Measurements from ENCODE around the gene GCNT1.

GCNT1 gene

GRCh38 chr9:76415154-76415553, 43.8 kb upstream of the GCNT1 start:
- no peak overlapping the region for H2BK5ac ChIP-seq (ENCODE audit: low read length)
- no peak for DNase-seq (ENCODE audit: low spot score)
- no peak overlapping the region for H2BK12ac ChIP-seq (ENCODE audit: low read length)
- H2AK5ac ChIP-seq (ENCODE audit: low read depth, low read length), result no peak overlapping the region
- no peak overlapping the region for H4K8ac ChIP-seq (ENCODE audit: low read depth, low read length)
- H3K27ac ChIP-seq (replicated peaks; ENCODE audit: low read length), result no peak overlapping the region
- no peak overlapping the region for H2AFZ ChIP-seq (ENCODE audit: low read length)
- no CpG with 5 or more reads among the region's 2 CpGs for WGBS, 2 donors (ENCODE audit: extremely low coverage in 2 of 2, insufficient read length in 2 of 2, insufficient replicate concordance in 1 of 2)
- no peaks in the 10 kb centered on the region for H3K27me3 ChIP-seq (ENCODE audit: control insufficient read depth in 3 of 3, insufficient read depth in 3 of 3, low read depth in 1 of 3, low read length in 3 of 3)
- H3K4me3 ChIP-seq (ENCODE audit: low read length in 2 of 2), result no peak overlapping the region
- H3K36me3 ChIP-seq (replicated peaks in 1 of 2; ENCODE audit: control insufficient read depth in 2 of 2, insufficient read depth in 2 of 2, low read length in 2 of 2), result no peaks in the 10 kb centered on the region
- no peak overlapping the region for H3K23ac ChIP-seq (ENCODE audit: low read depth, low read length, poor library complexity)
- no peak overlapping the region for H3K9ac ChIP-seq (ENCODE audit: low read depth, low read length, poor library complexity)
- no peak overlapping the region for H2BK15ac ChIP-seq (ENCODE audit: low read length)
- no peak overlapping the region for H3K18ac ChIP-seq (ENCODE audit: low read length)
- H2BK120ac ChIP-seq (ENCODE audit: low read depth, low read length), result no peak overlapping the region
- no peaks in the 10 kb centered on the region for H3K79me1 ChIP-seq (ENCODE audit: low read depth, low read length)
- H3K14ac ChIP-seq (ENCODE audit: low read length), result no peak overlapping the region
- H3K4me2 ChIP-seq (ENCODE audit: insufficient read depth, low read length, poor library complexity, severe bottlenecking), result no peak overlapping the region
- H3K4ac ChIP-seq (ENCODE audit: low read length), result no peak overlapping the region
- H3K9me3 ChIP-seq (replicated peaks in 1 of 2; ENCODE audit: control insufficient read depth in 2 of 2, insufficient read depth in 1 of 2, low read depth in 1 of 2, low read length in 2 of 2), result peaks cover 0 to 18% of the 10 kb centered on the region in 2 donors
- no peaks in the 10 kb centered on the region for H3K4me1 ChIP-seq (ENCODE audit: control insufficient read depth in 2 of 2, insufficient read depth in 1 of 2, low read depth in 1 of 2, low read length in 2 of 2)
- no peak overlapping the region for H4K91ac ChIP-seq (ENCODE audit: low read depth, low read length, poor library complexity)

- Histone ChIP-seq H2BK15ac (ENCODE audit: low read length) (no peak overlapping the region), H3K14ac (ENCODE audit: low read length) (no peak overlapping the region), H3K4me1 (ENCODE audit: control insufficient read depth in 2 of 2, insufficient read depth in 1 of 2, low read depth in 1 of 2, low read length in 2 of 2) (no peaks in the 10 kb centered on the region), H3K23ac (ENCODE audit: low read depth, low read length, poor library complexity) (no peak overlapping the region), H2AK5ac (ENCODE audit: low read depth, low read length) (no peak overlapping the region), H2BK5ac (ENCODE audit: low read length) (no peak overlapping the region), H2BK12ac (ENCODE audit: low read length) (no peak overlapping the region), H3K9me3 (replicated peaks in 1 of 2; ENCODE audit: control insufficient read depth in 2 of 2, insufficient read depth in 1 of 2, low read depth in 1 of 2, low read length in 2 of 2) (peaks cover 0 to 18% of the 10 kb centered on the region in 2 donors), H3K9ac (ENCODE audit: low read depth, low read length, poor library complexity) (no peak overlapping the region), H4K8ac (ENCODE audit: low read depth, low read length) (no peak overlapping the region), H3K27ac (replicated peaks; ENCODE audit: low read length) (no peak overlapping the region), H2BK120ac (ENCODE audit: low read depth, low read length) (no peak overlapping the region), H2AFZ (ENCODE audit: low read length) (no peak overlapping the region), H3K4me2 (ENCODE audit: insufficient read depth, low read length, poor library complexity, severe bottlenecking) (no peak overlapping the region), H3K4ac (ENCODE audit: low read length) (no peak overlapping the region), H3K4me3 (ENCODE audit: low read length in 2 of 2) (no peak overlapping the region), H3K79me1 (ENCODE audit: low read depth, low read length) (no peaks in the 10 kb centered on the region), H4K91ac (ENCODE audit: low read depth, low read length, poor library complexity) (no peak overlapping the region), H3K36me3 (replicated peaks in 1 of 2; ENCODE audit: control insufficient read depth in 2 of 2, insufficient read depth in 2 of 2, low read length in 2 of 2) (no peaks in the 10 kb centered on the region), H3K27me3 (ENCODE audit: control insufficient read depth in 3 of 3, insufficient read depth in 3 of 3, low read depth in 1 of 3, low read length in 3 of 3) (no peaks in the 10 kb centered on the region), H3K18ac (ENCODE audit: low read length) (no peak overlapping the region)
- no peak for DNase-seq (ENCODE audit: low spot score)
Measured at GRCh38 chr9:76415731-76416130, 43.3 kb upstream of the GCNT1 start.

GRCh38 chr9:76417394-76417793, 41.6 kb upstream of the GCNT1 start:
- Histone ChIP-seq H2AFZ (ENCODE audit: low read length) (no peak overlapping the region), H3K4ac (ENCODE audit: low read length) (no peak overlapping the region), H3K4me1 (ENCODE audit: control insufficient read depth in 2 of 2, insufficient read depth in 1 of 2, low read depth in 1 of 2, low read length in 2 of 2) (no peaks in the 10 kb centered on the region), H3K14ac (ENCODE audit: low read length) (no peak overlapping the region), H3K9ac (ENCODE audit: low read depth, low read length, poor library complexity) (no peak overlapping the region), H3K9me3 (replicated peaks in 1 of 2; ENCODE audit: control insufficient read depth in 2 of 2, insufficient read depth in 1 of 2, low read depth in 1 of 2, low read length in 2 of 2) (peaks cover 0 to 18% of the 10 kb centered on the region in 2 donors), H3K36me3 (replicated peaks in 1 of 2; ENCODE audit: control insufficient read depth in 2 of 2, insufficient read depth in 2 of 2, low read length in 2 of 2) (no peaks in the 10 kb centered on the region), H3K18ac (ENCODE audit: low read length) (no peak overlapping the region), H3K27me3 (ENCODE audit: control insufficient read depth in 3 of 3, insufficient read depth in 3 of 3, low read depth in 1 of 3, low read length in 3 of 3) (no peaks in the 10 kb centered on the region), H3K79me1 (ENCODE audit: low read depth, low read length) (no peaks in the 10 kb centered on the region), H3K23ac (ENCODE audit: low read depth, low read length, poor library complexity) (no peak overlapping the region), H2BK120ac (ENCODE audit: low read depth, low read length) (no peak overlapping the region), H4K91ac (ENCODE audit: low read depth, low read length, poor library complexity) (no peak overlapping the region), H3K27ac (replicated peaks; ENCODE audit: low read length) (no peak overlapping the region), H4K8ac (ENCODE audit: low read depth, low read length) (no peak overlapping the region), H2BK15ac (ENCODE audit: low read length) (no peak overlapping the region), H3K4me3 (ENCODE audit: low read length in 2 of 2) (no peak overlapping the region), H2BK12ac (ENCODE audit: low read length) (no peak overlapping the region), H2BK5ac (ENCODE audit: low read length) (no peak overlapping the region), H2AK5ac (ENCODE audit: low read depth, low read length) (no peak overlapping the region), H3K4me2 (ENCODE audit: insufficient read depth, low read length, poor library complexity, severe bottlenecking) (no peak overlapping the region)
- WGBS, 2 donors (ENCODE audit: extremely low coverage in 2 of 2, insufficient read length in 2 of 2, insufficient replicate concordance in 1 of 2), result no CpG with 5 or more reads among the region's 1 CpG
- DNase-seq (ENCODE audit: low spot score), result no peak

GRCh38 chr9:76419782-76420380, 39.1 kb upstream of the GCNT1 start:
- Histone ChIP-seq H3K9me3 (replicated peaks in 1 of 2; ENCODE audit: control insufficient read depth in 2 of 2, insufficient read depth in 1 of 2, low read depth in 1 of 2, low read length in 2 of 2) (peaks cover 0 to 3% of the 10 kb centered on the region in 2 donors), H3K36me3 (replicated peaks in 1 of 2; ENCODE audit: control insufficient read depth in 2 of 2, insufficient read depth in 2 of 2, low read length in 2 of 2) (no peaks in the 10 kb centered on the region), H2AK5ac (ENCODE audit: low read depth, low read length) (no peak overlapping the region), H2BK15ac (ENCODE audit: low read length) (no peak overlapping the region), H2AFZ (ENCODE audit: low read length) (no peak overlapping the region), H3K18ac (ENCODE audit: low read length) (no peak overlapping the region), H3K4me2 (ENCODE audit: insufficient read depth, low read length, poor library complexity, severe bottlenecking) (no peak overlapping the region), H4K91ac (ENCODE audit: low read depth, low read length, poor library complexity) (no peak overlapping the region), H4K8ac (ENCODE audit: low read depth, low read length) (no peak overlapping the region), H3K4me3 (ENCODE audit: low read length in 2 of 2) (no peak overlapping the region), H2BK12ac (ENCODE audit: low read length) (no peak overlapping the region), H3K14ac (ENCODE audit: low read length) (no peak overlapping the region), H3K4me1 (ENCODE audit: control insufficient read depth in 2 of 2, insufficient read depth in 1 of 2, low read depth in 1 of 2, low read length in 2 of 2) (no peaks in the 10 kb centered on the region), H2BK5ac (ENCODE audit: low read length) (no peak overlapping the region), H3K27ac (replicated peaks; ENCODE audit: low read length) (no peak overlapping the region), H3K79me1 (ENCODE audit: low read depth, low read length) (no peaks in the 10 kb centered on the region), H3K27me3 (ENCODE audit: control insufficient read depth in 3 of 3, insufficient read depth in 3 of 3, low read depth in 1 of 3, low read length in 3 of 3) (no peaks in the 10 kb centered on the region), H3K4ac (ENCODE audit: low read length) (no peak overlapping the region), H2BK120ac (ENCODE audit: low read depth, low read length) (no peak overlapping the region), H3K23ac (ENCODE audit: low read depth, low read length, poor library complexity) (no peak overlapping the region), H3K9ac (ENCODE audit: low read depth, low read length, poor library complexity) (no peak overlapping the region)
- no CpG with 5 or more reads among the region's 2 CpGs for WGBS, 2 donors (ENCODE audit: extremely low coverage in 2 of 2, insufficient read length in 2 of 2, insufficient replicate concordance in 1 of 2)
- no peak for DNase-seq (ENCODE audit: low spot score)

Data from neuronal stem cell (in vitro differentiated cells).